Spleen (tissue), 11 donors: ENCODE measurements around the gene GPR107. TPM values are rescaled to one million over a fixed set of nuclear protein-coding genes. Genes with fewer than 3 reads are reported as not detected.

ENCODE experiments used
- DNase-seq: peaks from one replicate; pipeline ENCODE4 v3.0.0-alpha.2; 2020
- H3K27ac ChIP-seq, 8 donors: fragments of 200-600 bp; sonication (generic) in 7 of 8; 1 replicate in 4 of 8; 2 replicates in 4 of 8; pipeline versions ENCODE4 v1.5.0 to v1.8.0; 2016 to 2021; ENCODE audit warnings: inconsistent platforms in 4 of 8, mild to moderate bottlenecking in 4 of 8, moderate library complexity in 1 of 8
- H3K27me3 ChIP-seq, 7 donors: fragments of 200-600 bp; sonication (generic) in 6 of 7; replicated peaks in 1 of 7; 1 replicate in 4 of 7; 2 replicates in 3 of 7; pipeline versions ENCODE4 v1.5.0 to v1.8.0; 2016 to 2021; ENCODE audit warnings: inconsistent platforms in 3 of 7, mild to moderate bottlenecking in 1 of 7
- H3K36me3 ChIP-seq, 6 donors: fragments of 200-600 bp; sonication (generic) in 5 of 6; 1 replicate in 4 of 6; 2 replicates in 2 of 6; pipeline versions ENCODE4 v1.5.0 to v1.8.0; 2016 to 2021; ENCODE audit warnings: inconsistent platforms in 2 of 6
- H3K4me1 ChIP-seq, 6 donors: fragments of 200-600 bp; sonication (generic) in 5 of 6; 1 replicate in 3 of 6; 2 replicates in 3 of 6; pipeline versions ENCODE4 v1.5.0 to v1.8.0; 2016 to 2021; ENCODE audit warnings: inconsistent platforms in 3 of 6
- H3K4me3 ChIP-seq, 8 donors: fragments of 200-600 bp; sonication (generic) in 7 of 8; 1 replicate in 4 of 8; 2 replicates in 4 of 8; pipeline versions ENCODE4 v1.5.0 to v1.8.0; 2016 to 2021; ENCODE audit warnings: inconsistent platforms in 4 of 8, mild to moderate bottlenecking in 4 of 8, moderate library complexity in 2 of 8
- H3K9me3 ChIP-seq, 8 donors: fragments of 200-600 bp; sonication (generic) in 7 of 8; 1 replicate in 4 of 8; 2 replicates in 4 of 8; pipeline versions ENCODE4 v1.5.0 to v1.8.0; 2016 to 2021; ENCODE audit warnings: inconsistent platforms in 4 of 8
- POLR2A ChIP-seq, 3 donors: fragments of 450-650 bp; IDR thresholded peaks; one replicate each; pipeline ENCODE4 v1.5.1; 2017; ENCODE audit warnings: antibody characterized with exemption in 3 of 3, mild to moderate bottlenecking in 1 of 3
- POLR2AphosphoS5 ChIP-seq, 3 donors: sonication (generic); formaldehyde crosslinking; IDR thresholded peaks; one replicate each; pipeline ENCODE4 v1.5.1; 2017; ENCODE audit warnings: antibody characterized with exemption in 3 of 3
- WGBS, 5 donors: extraction: QIAGEN DNeasy Blood & Tissue Kit in 3 of 5; methylation state at CpG; one replicate each; pipeline versions ENCODE4 v1.1.5 to v1.1.7; 2013 to 2018; 5-methylcytosine and 5-hydroxymethylcytosine counted together
- intact Hi-C: fragments of 100-400 bp; cut with DNase I; formaldehyde crosslinking; loops from one replicate; pipeline ENCODE4 v1.15.0; 2023; ENCODE audit warnings: low total_unique reads
- polyA plus RNA-seq, 3 donors: library from polyadenylated mRNA; stranded (reverse); fragments of 200-250 nt; gene quantifications; one replicate each; pipeline ENCODE4 v1.2.1, GENCODE V29; 2013
- total RNA-seq, 7 donors: library from RNA; depleted of rRNA in 3 of 7; stranded (reverse); fragments of >200 nt in 3 of 7; fragmentation: NEBNext Ultra II Directional in 4 of 7; extraction: Animal tissue kit (Norgen Biotek cat#: 25700) in 4 of 7; gene quantifications; one replicate each; pipeline versions ENCODE4 v1.1.0 to v1.2.1, GENCODE V29; 2016 to 2021
- TF ChIP-seq, protein P1 (sequence below), 11 experiments: fragments of 200-600 bp in 7 of 11; fragments of 450-650 bp in 4 of 11; sonication (generic) in 4 of 11; IDR thresholded peaks in 8 of 11; conservative IDR thresholded peaks in 3 of 11; 1 replicate in 7 of 11; 2 replicates in 4 of 11; pipeline versions ENCODE4 v1.4.0 to v1.8.0; 2016 to 2021; ENCODE audit warnings: antibody characterized with exemption in 11 of 11, inconsistent platforms in 4 of 11, mild to moderate bottlenecking in 1 of 11
- donor health status: healthy with polysubstance abuse.
- donor health status: DM: no; HTN: no; CAD: no; lungs with moderate emphysema.
- donor health status: DM: no; HTN: no; CAD: no.
- donor health status: Bipolar disorder and iron deficiency.
- donor health status: healthy.
- donor health status: DM: no; HTN: no; CAD: no.
- donor health status: DM: yes; HTN: yes; CAD: no.

GPR107 gene
- total and polyA plus RNA-seq, 10 donors = 3.9 to 42.8 (median 28.3) TPM

DNA sequence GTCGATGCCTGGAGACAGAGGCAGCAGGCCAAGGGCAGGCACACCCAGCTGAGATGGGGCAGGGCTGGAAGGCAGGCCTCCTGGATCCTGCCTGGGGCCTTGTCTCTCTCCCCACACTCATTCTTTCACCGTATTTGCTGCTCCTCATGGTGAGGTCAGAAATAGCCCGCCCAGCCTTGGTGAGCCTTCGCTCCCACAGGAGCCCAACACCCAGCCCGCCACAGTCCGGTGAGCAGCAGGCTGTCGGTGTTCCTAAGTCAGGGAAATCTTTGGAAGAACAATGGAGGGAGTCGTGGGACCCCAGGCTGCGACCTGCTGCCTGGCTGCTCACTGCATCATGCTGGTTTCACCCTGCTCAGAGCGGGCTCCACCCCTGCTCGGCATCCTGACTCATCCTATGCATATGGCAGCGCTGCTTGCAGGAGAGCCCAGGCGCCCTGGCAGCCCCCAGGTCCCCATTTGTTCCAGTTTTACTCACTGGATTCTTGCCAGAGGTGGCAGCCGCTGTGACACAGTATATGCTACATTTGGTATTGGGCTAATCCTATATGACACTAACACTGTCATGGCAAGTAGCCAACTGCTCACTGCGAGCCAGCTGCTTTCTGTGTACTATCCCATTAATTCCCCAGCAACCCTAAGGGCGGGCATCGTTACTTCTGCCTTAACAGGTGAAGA, 65.3 kb downstream of the GPR107 start:
- H3K36me3 ChIP-seq = peaks cover 0 to 96% (median 31%) of the 10 kb centered on the region in 6 donors
- no peaks in the 10 kb centered on the region for H3K9me3 ChIP-seq
- no peaks in the 10 kb centered on the region for H3K27me3 ChIP-seq
- no peak for DNase-seq
- peaks cover 0 to 5% (median 0%) of the 10 kb centered on the region in 6 donors for H3K4me1 ChIP-seq
- no peak overlapping the region for H3K27ac ChIP-seq
- intact Hi-C loops = loop anchor here (10.0 kb wide), 1 partner anchor 226 kb away; no protein-coding TSS in a partner anchor
- TF ChIP-seq POLR2A (IDR thresholded peaks at IDR 0.05) = no peak
- TF ChIP-seq POLR2AphosphoS5 (IDR thresholded peaks at IDR 0.05) = peak in 1 of 3 donors; percentile 41
- WGBS, 5 donors = 89 to 95% (median 91%) methylated on average over 16 to 17 of the region's 17 CpGs
- no peak overlapping the region for H3K4me3 ChIP-seq

DNA sequence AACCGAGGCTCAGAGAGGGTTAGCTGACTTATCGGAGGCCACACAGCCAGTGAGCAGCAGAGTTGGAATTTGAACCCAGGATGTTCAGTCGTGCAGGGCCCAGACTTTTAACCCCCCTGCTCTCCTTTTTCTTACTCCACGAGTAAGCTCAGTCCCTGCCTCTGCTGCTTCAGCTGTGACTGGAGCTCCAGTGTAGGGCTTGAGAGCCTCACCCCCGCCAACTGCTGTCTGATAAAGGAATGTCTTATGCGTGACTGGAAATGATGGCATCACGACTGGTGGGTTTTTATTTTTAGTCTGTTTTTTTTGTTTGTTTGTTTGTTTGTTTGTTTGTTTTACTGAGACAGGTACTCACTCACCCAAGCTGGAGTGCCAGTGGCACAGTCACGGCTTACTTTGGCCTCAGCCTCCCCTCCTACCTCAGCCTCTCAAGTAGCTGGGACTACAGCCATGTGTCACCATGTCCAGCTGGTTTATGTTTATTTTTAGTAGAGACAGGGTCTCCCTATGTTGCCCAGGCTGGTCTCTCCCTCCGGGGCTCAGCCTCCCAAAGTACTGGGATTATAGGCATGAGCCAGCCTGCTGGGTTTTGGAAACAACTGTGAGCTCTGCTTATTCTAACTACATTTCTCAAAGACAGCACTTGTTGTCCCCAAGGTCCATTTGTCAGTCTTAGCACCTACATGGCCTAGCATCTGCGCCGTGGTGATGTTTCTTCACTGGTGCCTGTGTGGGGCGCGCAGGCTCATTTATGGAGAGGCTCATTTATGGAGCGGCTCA, 66.0 kb downstream of the GPR107 start:
- DNase-seq = no peak
- TF ChIP-seq POLR2A (IDR thresholded peaks at IDR 0.05) (no peak), POLR2AphosphoS5 (IDR thresholded peaks at IDR 0.05) (no peak)
- TF ChIP-seq, protein P1, sequence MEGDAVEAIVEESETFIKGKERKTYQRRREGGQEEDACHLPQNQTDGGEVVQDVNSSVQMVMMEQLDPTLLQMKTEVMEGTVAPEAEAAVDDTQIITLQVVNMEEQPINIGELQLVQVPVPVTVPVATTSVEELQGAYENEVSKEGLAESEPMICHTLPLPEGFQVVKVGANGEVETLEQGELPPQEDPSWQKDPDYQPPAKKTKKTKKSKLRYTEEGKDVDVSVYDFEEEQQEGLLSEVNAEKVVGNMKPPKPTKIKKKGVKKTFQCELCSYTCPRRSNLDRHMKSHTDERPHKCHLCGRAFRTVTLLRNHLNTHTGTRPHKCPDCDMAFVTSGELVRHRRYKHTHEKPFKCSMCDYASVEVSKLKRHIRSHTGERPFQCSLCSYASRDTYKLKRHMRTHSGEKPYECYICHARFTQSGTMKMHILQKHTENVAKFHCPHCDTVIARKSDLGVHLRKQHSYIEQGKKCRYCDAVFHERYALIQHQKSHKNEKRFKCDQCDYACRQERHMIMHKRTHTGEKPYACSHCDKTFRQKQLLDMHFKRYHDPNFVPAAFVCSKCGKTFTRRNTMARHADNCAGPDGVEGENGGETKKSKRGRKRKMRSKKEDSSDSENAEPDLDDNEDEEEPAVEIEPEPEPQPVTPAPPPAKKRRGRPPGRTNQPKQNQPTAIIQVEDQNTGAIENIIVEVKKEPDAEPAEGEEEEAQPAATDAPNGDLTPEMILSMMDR (IDR thresholded peaks at IDR 0.05 in 8 of 11, conservative IDR thresholded peaks at IDR 0.05 in 3 of 11) = no peak
- peaks cover 0 to 96% (median 33%) of the 10 kb centered on the region in 6 donors for H3K36me3 ChIP-seq
- no peaks in the 10 kb centered on the region for H3K27me3 ChIP-seq
- no peak overlapping the region for H3K4me3 ChIP-seq
- peaks cover 0 to 5% (median 0%) of the 10 kb centered on the region in 6 donors for H3K4me1 ChIP-seq
- 89 to 94% (median 92%) methylated on average over 10 to 14 of the region's 14 CpGs for WGBS, 5 donors
- H3K9me3 ChIP-seq = no peaks in the 10 kb centered on the region
- H3K27ac ChIP-seq = no peak overlapping the region
- intact Hi-C loops = loop anchor here (10.0 kb wide), 1 partner anchor 225 kb away; no protein-coding TSS in a partner anchor

DNA sequence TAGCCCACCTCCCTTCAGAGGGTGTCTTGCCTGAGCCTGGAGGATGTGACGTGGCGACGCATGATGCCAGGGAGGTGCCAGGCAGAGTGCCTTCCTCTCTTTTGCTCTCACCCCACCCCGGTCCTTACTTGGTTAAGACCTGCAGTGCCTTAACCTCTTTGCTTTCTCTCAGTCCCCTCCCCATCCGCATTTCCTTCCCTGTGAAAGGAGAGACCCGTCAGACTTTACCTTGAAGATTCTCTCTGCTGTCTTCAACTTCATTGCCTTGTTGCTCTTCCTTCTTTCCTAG, 66.5 kb downstream of the GPR107 start:
- Histone ChIP-seq H3K36me3 (peaks cover 0 to 96% (median 33%) of the 10 kb centered on the region in 6 donors), H3K4me3 (no peak overlapping the region), H3K9me3 (no peaks in the 10 kb centered on the region), H3K27ac (no peak overlapping the region), H3K27me3 (no peaks in the 10 kb centered on the region), H3K4me1 (peaks cover 0 to 5% (median 0%) of the 10 kb centered on the region in 6 donors)
- no peak for TF ChIP-seq POLR2A (IDR thresholded peaks at IDR 0.05)
- TF ChIP-seq POLR2AphosphoS5 (IDR thresholded peaks at IDR 0.05) = no peak
- TF ChIP-seq, protein P1 (IDR thresholded peaks at IDR 0.05 in 8 of 11, conservative IDR thresholded peaks at IDR 0.05 in 3 of 11) = no peak
- WGBS, 5 donors = 69 to 73% (median 71%) methylated on average over 6 of the region's 6 CpGs
- no peak for DNase-seq
- intact Hi-C loops = no loop called here

DNA sequence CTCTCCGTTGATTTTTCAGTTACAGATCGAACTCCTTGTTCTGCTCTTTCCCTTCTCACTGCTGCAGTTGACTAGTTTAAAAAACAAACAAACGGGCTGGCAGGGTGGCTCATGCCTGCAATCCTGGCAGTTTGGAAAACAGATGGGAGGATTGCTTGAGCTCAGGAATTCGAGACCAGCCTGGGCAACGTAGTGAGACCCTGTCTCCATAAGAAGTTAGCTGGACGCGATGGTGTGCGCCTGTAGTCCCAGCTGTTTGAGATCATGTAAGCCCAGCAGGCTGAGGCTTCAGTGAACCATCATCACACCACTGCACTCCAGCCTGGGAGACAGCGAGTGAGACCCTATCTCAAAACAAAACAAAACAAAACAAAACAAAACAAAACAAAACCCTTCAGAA, 67.1 kb downstream of the GPR107 start:
- Histone ChIP-seq H3K9me3 (no peaks in the 10 kb centered on the region), H3K27me3 (no peaks in the 10 kb centered on the region), H3K4me3 (no peak overlapping the region), H3K4me1 (peaks cover 0 to 5% (median 0%) of the 10 kb centered on the region in 6 donors), H3K36me3 (peaks cover 0 to 96% (median 33%) of the 10 kb centered on the region in 6 donors), H3K27ac (no peak overlapping the region)
- WGBS, 5 donors = 79 to 86% (median 79%) methylated on average over 9 of the region's 9 CpGs
- no peak for DNase-seq
- TF ChIP-seq POLR2A (IDR thresholded peaks at IDR 0.05) = no peak
- TF ChIP-seq, protein P1 (IDR thresholded peaks at IDR 0.05 in 8 of 11, conservative IDR thresholded peaks at IDR 0.05 in 3 of 11) = no peak
- no peak for TF ChIP-seq POLR2AphosphoS5 (IDR thresholded peaks at IDR 0.05)
- intact Hi-C loops = no loop called here
